Adrenal gland (tissue), 5 donors: ENCODE data around the gene XPR1.

Experiments used
- POLR2A ChIP-seq, 2 donors: fragments of 450-650 bp; IDR thresholded peaks; one replicate each; pipeline ENCODE4 v1.6.1; 2017; ENCODE audit warnings: antibody characterized with exemption in 2 of 2, mild to moderate bottlenecking in 2 of 2, moderate library complexity in 1 of 2
- TF ChIP-seq, protein P1 (sequence below), 6 experiments: fragments of 450-650 bp in 4 of 6; fragments of 200-600 bp in 2 of 6; sonication (generic) in 1 of 6; IDR thresholded peaks; 1 replicate in 5 of 6; 2 replicates in 1 of 6; pipeline versions ENCODE4 v1.5.1 to v1.8.0; 2016 to 2021; ENCODE audit warnings: antibody characterized with exemption in 6 of 6, mild to moderate bottlenecking in 2 of 6, moderate library complexity in 1 of 6
- donor health status: DM: no; HTN: no; CAD: no.

DNA sequence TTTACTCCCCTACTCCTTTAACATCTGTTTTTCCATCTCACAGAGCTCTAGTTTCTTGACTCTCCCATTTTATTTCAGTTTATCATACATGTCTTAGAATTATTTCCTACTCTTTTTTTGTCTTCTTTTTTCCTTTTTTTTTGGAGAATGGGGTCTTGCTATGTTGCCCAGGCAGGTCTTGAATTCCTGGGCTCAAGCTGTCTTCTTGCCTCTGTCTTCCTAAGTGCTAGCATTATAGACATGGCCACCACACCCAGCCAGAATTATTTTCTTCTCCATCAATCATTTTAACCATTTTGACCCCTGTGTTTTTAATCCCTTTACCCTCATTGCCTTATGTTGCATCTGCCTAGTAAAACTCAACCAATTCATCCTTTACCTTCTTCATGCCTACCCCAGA lies 157.6 kb downstream of the XPR1 start:
- TF ChIP-seq, protein P1, sequence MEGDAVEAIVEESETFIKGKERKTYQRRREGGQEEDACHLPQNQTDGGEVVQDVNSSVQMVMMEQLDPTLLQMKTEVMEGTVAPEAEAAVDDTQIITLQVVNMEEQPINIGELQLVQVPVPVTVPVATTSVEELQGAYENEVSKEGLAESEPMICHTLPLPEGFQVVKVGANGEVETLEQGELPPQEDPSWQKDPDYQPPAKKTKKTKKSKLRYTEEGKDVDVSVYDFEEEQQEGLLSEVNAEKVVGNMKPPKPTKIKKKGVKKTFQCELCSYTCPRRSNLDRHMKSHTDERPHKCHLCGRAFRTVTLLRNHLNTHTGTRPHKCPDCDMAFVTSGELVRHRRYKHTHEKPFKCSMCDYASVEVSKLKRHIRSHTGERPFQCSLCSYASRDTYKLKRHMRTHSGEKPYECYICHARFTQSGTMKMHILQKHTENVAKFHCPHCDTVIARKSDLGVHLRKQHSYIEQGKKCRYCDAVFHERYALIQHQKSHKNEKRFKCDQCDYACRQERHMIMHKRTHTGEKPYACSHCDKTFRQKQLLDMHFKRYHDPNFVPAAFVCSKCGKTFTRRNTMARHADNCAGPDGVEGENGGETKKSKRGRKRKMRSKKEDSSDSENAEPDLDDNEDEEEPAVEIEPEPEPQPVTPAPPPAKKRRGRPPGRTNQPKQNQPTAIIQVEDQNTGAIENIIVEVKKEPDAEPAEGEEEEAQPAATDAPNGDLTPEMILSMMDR (IDR thresholded peaks at IDR 0.05) = no peak
- TF ChIP-seq POLR2A (IDR thresholded peaks at IDR 0.05) = no peak
